CD14-positive monocyte (primary cell): ENCODE data around the gene PTGES3L. TPM values are rescaled to one million over a fixed set of nuclear protein-coding genes. Genes with fewer than 3 reads are reported as not detected.

Experiments
- DNase-seq, 3 donors: peaks; one replicate each; pipeline ENCODE4 v3.0.0-alpha.2; 2011 to 2022
- H2AFZ ChIP-seq: 2 replicates; pipeline ENCODE4 v1.6.0; 2012; ENCODE audit warnings: mild to moderate bottlenecking, low read depth, low read length, inconsistent platforms; ENCODE audit not compliant: insufficient read depth, poor library complexity, severe bottlenecking
- H3K27ac ChIP-seq, 2 donors: 1 replicate in 1 of 2; 2 replicates in 1 of 2; pipeline ENCODE4 v1.5.1; 2012 to 2013; ENCODE audit warnings: low read length in 2 of 2, control low read depth in 1 of 2, inconsistent platforms in 1 of 2, low read depth in 1 of 2, mild to moderate bottlenecking in 1 of 2
- H3K27me3 ChIP-seq, 2 donors: one replicate each; pipeline versions ENCODE4 v1.6.0 to v1.6.1; 2011 to 2013; ENCODE audit warnings: low read length in 2 of 2; ENCODE audit not compliant: control insufficient read depth in 2 of 2, insufficient read depth in 2 of 2
- H3K36me3 ChIP-seq, 2 donors: replicated peaks in 1 of 2; 1 replicate in 1 of 2; 2 replicates in 1 of 2; pipeline versions ENCODE4 v1.5.1 to v1.6.1; 2012 to 2013; ENCODE audit warnings: low read length in 2 of 2, control low read depth in 1 of 2, inconsistent platforms in 1 of 2, mild to moderate bottlenecking in 1 of 2; ENCODE audit not compliant: insufficient read depth in 2 of 2, control insufficient read depth in 1 of 2
- H3K4me1 ChIP-seq, 2 donors: 1 replicate in 1 of 2; 2 replicates in 1 of 2; pipeline versions ENCODE4 v1.5.1 to v1.6.1; 2012 to 2013; ENCODE audit warnings: low read length in 2 of 2, control low read depth in 1 of 2, inconsistent platforms in 1 of 2, mild to moderate bottlenecking in 1 of 2, moderate library complexity in 1 of 2; ENCODE audit not compliant: insufficient read depth in 2 of 2, control insufficient read depth in 1 of 2
- H3K4me2 ChIP-seq: replicated peaks from 2 replicates; pipeline ENCODE3; 2012; ENCODE audit warnings: low read length, moderate library complexity, mild to moderate bottlenecking; ENCODE audit not compliant: poor library complexity, severe bottlenecking; ENCODE audit errors: extremely low read depth
- H3K4me3 ChIP-seq, 3 experiments: fragments of 200-600 bp in 1 of 3; sonication (generic) in 1 of 3; replicated peaks in 1 of 3; 1 replicate in 2 of 3; 2 replicates in 1 of 3; pipeline ENCODE4 v1.5.1; 2011 to 2013; ENCODE audit warnings: low read length in 3 of 3, mild to moderate bottlenecking in 3 of 3, control low read depth in 2 of 3, low read depth in 2 of 3, inconsistent platforms in 1 of 3, moderate library complexity in 1 of 3
- H3K79me2 ChIP-seq: 2 replicates; pipeline ENCODE4 v1.6.0; 2012; ENCODE audit warnings: mild to moderate bottlenecking, control low read depth, inconsistent platforms, low read length, moderate library complexity; ENCODE audit not compliant: insufficient read depth
- H3K9ac ChIP-seq: 2 replicates; pipeline ENCODE4 v1.6.0; 2017; ENCODE audit warnings: low read length, mild to moderate bottlenecking; ENCODE audit not compliant: insufficient read depth, poor library complexity, severe bottlenecking
- H3K9me3 ChIP-seq, 2 donors: replicated peaks in 1 of 2; 1 replicate in 1 of 2; 2 replicates in 1 of 2; pipeline versions ENCODE4 v1.5.1 to v1.6.1; 2012 to 2013; ENCODE audit warnings: low read length in 2 of 2, control low read depth in 1 of 2; ENCODE audit not compliant: control insufficient read depth in 1 of 2, insufficient read depth in 1 of 2
- H4K20me1 ChIP-seq: 2 replicates; pipeline ENCODE4 v1.6.0; 2012; ENCODE audit warnings: mild to moderate bottlenecking, low read length, control low read depth, moderate library complexity; ENCODE audit not compliant: insufficient read depth
- H3K27ac Mint-ChIP-seq, 7 donors: one replicate each; pipeline ENCODE4 v1.8.0; 2020; ENCODE audit warnings: mild to moderate bottlenecking in 7 of 7, mixed read lengths in 7 of 7, moderate library complexity in 6 of 7, inconsistent platforms in 2 of 7
- H3K27me3 Mint-ChIP-seq, 3 donors: one replicate each; pipeline ENCODE4 v1.8.0; 2021 to 2022; ENCODE audit warnings: low read depth in 3 of 3, mild to moderate bottlenecking in 3 of 3, mixed read lengths in 3 of 3, moderate library complexity in 3 of 3, inconsistent platforms in 1 of 3
- H3K36me3 Mint-ChIP-seq, 2 donors: one replicate each; pipeline ENCODE4 v1.8.0; 2020; ENCODE audit warnings: mixed read lengths in 2 of 2, inconsistent platforms in 1 of 2, mild to moderate bottlenecking in 1 of 2
- H3K4me1 Mint-ChIP-seq: one replicate; pipeline ENCODE4 v1.8.0; 2020; ENCODE audit warnings: mild to moderate bottlenecking, mixed read lengths
- H3K4me3 Mint-ChIP-seq, 2 donors: one replicate each; pipeline ENCODE4 v1.8.0; 2020; ENCODE audit warnings: mild to moderate bottlenecking in 2 of 2, mixed read lengths in 2 of 2, moderate library complexity in 1 of 2
- H3K9me3 Mint-ChIP-seq, 7 donors: one replicate each; pipeline ENCODE4 v1.8.0; 2020 to 2022; ENCODE audit warnings: mixed read lengths in 7 of 7, mild to moderate bottlenecking in 6 of 7, moderate library complexity in 6 of 7, inconsistent platforms in 2 of 7
- WGBS: methylation state at CpG from one replicate; pipeline ENCODE4 v1.1.5; 2013; ENCODE audit warnings: missing lambda C conversion rate; ENCODE audit not compliant: insufficient coverage; 5-methylcytosine and 5-hydroxymethylcytosine counted together
- intact Hi-C, 2 donors: fragments of 100-400 bp; cut with micrococcal nuclease; formaldehyde crosslinking; loops; one replicate each; pipeline versions ENCODE4 v1.15.0 to v1.15.1; 2023
- polyA plus RNA-seq, 3 donors: library from polyadenylated mRNA; depleted of rRNA in 1 of 3; unstranded in 2 of 3; stranded (reverse) in 1 of 3; fragments of 300-500 nt in 2 of 3; fragments of >200 nt in 1 of 3; fragmentation: Illumina TruSeq in 2 of 3; gene quantifications; 1 replicate in 2 of 3; 2 replicates in 1 of 3; pipeline ENCODE4 v1.2.3, GENCODE V29; 2012 to 2021
- TF ChIP-seq, protein P1 (sequence below): fragments of 200-600 bp; IDR thresholded peaks from one replicate; pipeline ENCODE4 v1.8.0; 2022; ENCODE audit warnings: antibody characterized with exemption, mild to moderate bottlenecking

PTGES3L gene
- polyA plus RNA-seq, 3 donors, result 0.32 TPM; not detected in 2

DNA sequence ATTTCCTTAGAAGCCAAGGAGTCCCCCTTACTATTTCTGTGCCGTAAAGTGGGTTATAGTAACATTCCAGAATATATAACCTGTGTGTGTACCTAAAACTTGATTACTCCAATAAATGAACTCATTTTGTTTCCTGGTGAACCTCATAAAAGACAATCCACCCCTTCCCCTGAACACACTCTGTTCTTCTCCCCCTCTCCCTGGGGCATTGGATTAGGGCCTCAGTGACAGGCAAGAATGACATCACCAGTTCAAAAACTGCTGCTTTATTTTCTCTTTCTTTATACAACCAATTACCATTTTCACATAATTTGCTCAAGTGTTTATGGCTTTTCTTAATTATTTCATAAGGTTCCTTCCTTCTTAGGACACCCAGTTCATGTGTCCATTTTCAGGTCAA, 33.1 kb downstream of the PTGES3L start:
- Histone ChIP-seq H4K20me1 (no peaks in the 10 kb centered on the region), H3K79me2 (no peaks in the 10 kb centered on the region), H3K9me3 (no peaks in the 10 kb centered on the region), H3K4me2 (no peak overlapping the region), H3K27me3 (no peaks in the 10 kb centered on the region), H2AFZ (no peak overlapping the region), H3K4me3 (no peak overlapping the region), H3K9ac (no peak overlapping the region), H3K36me3 (peaks cover 19 to 28% of the 10 kb centered on the region in 2 donors), H3K27ac (no peak overlapping the region), H3K4me1 (no peaks in the 10 kb centered on the region)
- intact Hi-C loops, result no loop called here
- WGBS, result no CpG with 5 or more reads among the region's 1 CpG
- DNase-seq, result no peak
- Mint-ChIP-seq H3K36me3 (peaks cover 32 to 40% of the 10 kb centered on the region in 2 donors), H3K4me3 (no peak overlapping the region), H3K9me3 (no peaks in the 10 kb centered on the region), H3K27ac (no peak overlapping the region), H3K27me3 (no peaks in the 10 kb centered on the region), H3K4me1 (no peaks in the 10 kb centered on the region)
- TF ChIP-seq, protein P1, sequence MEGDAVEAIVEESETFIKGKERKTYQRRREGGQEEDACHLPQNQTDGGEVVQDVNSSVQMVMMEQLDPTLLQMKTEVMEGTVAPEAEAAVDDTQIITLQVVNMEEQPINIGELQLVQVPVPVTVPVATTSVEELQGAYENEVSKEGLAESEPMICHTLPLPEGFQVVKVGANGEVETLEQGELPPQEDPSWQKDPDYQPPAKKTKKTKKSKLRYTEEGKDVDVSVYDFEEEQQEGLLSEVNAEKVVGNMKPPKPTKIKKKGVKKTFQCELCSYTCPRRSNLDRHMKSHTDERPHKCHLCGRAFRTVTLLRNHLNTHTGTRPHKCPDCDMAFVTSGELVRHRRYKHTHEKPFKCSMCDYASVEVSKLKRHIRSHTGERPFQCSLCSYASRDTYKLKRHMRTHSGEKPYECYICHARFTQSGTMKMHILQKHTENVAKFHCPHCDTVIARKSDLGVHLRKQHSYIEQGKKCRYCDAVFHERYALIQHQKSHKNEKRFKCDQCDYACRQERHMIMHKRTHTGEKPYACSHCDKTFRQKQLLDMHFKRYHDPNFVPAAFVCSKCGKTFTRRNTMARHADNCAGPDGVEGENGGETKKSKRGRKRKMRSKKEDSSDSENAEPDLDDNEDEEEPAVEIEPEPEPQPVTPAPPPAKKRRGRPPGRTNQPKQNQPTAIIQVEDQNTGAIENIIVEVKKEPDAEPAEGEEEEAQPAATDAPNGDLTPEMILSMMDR, result no peak

DNA sequence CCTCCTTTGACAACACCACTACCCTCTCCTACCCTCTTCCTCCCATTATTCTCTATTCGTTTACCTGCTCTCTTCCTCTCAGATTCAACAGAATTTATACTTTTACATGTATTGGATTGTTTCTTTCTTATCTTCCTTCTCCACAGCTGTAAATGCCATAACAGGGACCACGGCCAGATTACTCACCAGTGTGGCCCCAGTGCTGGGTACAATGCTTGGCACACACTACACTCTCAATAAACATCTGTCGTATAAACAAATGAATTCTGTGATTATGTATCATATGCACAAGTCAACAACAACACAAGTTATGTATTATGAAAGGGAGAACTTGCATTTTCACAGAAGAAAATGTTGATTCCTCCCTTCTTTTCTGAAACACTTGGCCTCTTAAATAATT, 35.7 kb downstream of the PTGES3L start:
- Histone ChIP-seq H3K79me2 (no peaks in the 10 kb centered on the region), H2AFZ (no peak overlapping the region), H3K4me1 (no peaks in the 10 kb centered on the region), H3K36me3 (peaks cover 1 to 2% of the 10 kb centered on the region in 2 donors), H4K20me1 (no peaks in the 10 kb centered on the region), H3K4me3 (no peak overlapping the region), H3K9ac (no peak overlapping the region), H3K9me3 (no peaks in the 10 kb centered on the region), H3K4me2 (no peak overlapping the region), H3K27me3 (no peaks in the 10 kb centered on the region), H3K27ac (no peak overlapping the region)
- Mint-ChIP-seq H3K4me3 (no peak overlapping the region), H3K36me3 (peaks cover 9 to 15% of the 10 kb centered on the region in 2 donors), H3K9me3 (peaks cover 0 to 2% (median 0%) of the 10 kb centered on the region in 7 donors), H3K27ac (no peak overlapping the region), H3K4me1 (no peaks in the 10 kb centered on the region), H3K27me3 (peaks cover 0 to 3% (median 0%) of the 10 kb centered on the region in 3 donors)
- WGBS, result no CpG with 5 or more reads among the region's 3 CpGs
- TF ChIP-seq, protein P1, result no peak
- DNase-seq, result no peak
- intact Hi-C loops, result no loop called here
